ENCODE measurements around the gene TPST1. TPM values are rescaled to one million over a fixed set of nuclear protein-coding genes. Genes with fewer than 3 reads are reported as not detected.

The TPST1 gene
- total and polyA plus RNA-seq, 2 of the 8 experiments (the other 6 are each of a cell fraction or from before 2014, with no cell fraction given): 8.2 to 18.4 TPM

GRCh38 chr7:66399566-66399965, 194.4 kb downstream of the TPST1 start:
- TF ChIP-seq TAF7 (optimal IDR thresholded peaks at IDR 0.05; ENCODE audit: borderline replicate concordance, low read depth, low read length) (no peak), BRCA1 (IDR thresholded peaks at IDR 0.05; ENCODE audit: low read depth, low read length) (no peak), ATF2 (IDR thresholded peaks at IDR 0.05; ENCODE audit: low read length) (no peak), SIRT6 (IDR thresholded peaks at IDR 0.05; ENCODE audit: low read length) (no peak)
- Histone ChIP-seq H3K27me3 (replicated peaks in 1 of 4; ENCODE audit: control insufficient read depth in 3 of 4, extremely low read depth in 1 of 4, insufficient read depth in 3 of 4, low read length in 3 of 4) (no peaks in the 10 kb centered on the region), H2BK5ac (ENCODE audit: low read depth, low read length) (no peak overlapping the region), H3K23me2 (ENCODE audit: low read depth, low read length) (no peaks in the 10 kb centered on the region), H3K4ac (replicated peaks; ENCODE audit: insufficient read length, low read depth, low read length) (no peak overlapping the region), H4K20me1 (replicated peaks in 1 of 2; ENCODE audit: control insufficient read depth in 1 of 2, insufficient read depth in 2 of 2, low read length in 2 of 2) (no peaks in the 10 kb centered on the region), H3K4me2 (ENCODE audit: insufficient read depth in 1 of 2, low read depth in 2 of 2, low read length in 2 of 2) (no peak overlapping the region), H2AK5ac (ENCODE audit: low read depth, low read length) (no peak overlapping the region), H3K14ac (ENCODE audit: insufficient read length) (no peak overlapping the region), H4K8ac (ENCODE audit: extremely low read depth, insufficient read depth, low read length) (no peak overlapping the region), H3K4me3 (ENCODE audit: extremely low read depth in 1 of 4, insufficient read depth in 2 of 4, low read depth in 3 of 4, low read length in 4 of 4) (no peak overlapping the region), H3K36me3 (ENCODE audit: control insufficient read depth in 2 of 4, insufficient read depth in 4 of 4, low read length in 3 of 4) (no peaks in the 10 kb centered on the region), H3K79me1 (ENCODE audit: low read depth, low read length) (no peaks in the 10 kb centered on the region), H3K4me1 (replicated peaks in 1 of 4; ENCODE audit: control insufficient read depth in 3 of 4, insufficient read depth in 4 of 4, low read length in 3 of 4) (no peaks in the 10 kb centered on the region), H2BK12ac (ENCODE audit: low read depth, low read length) (no peak overlapping the region), H3K79me2 (ENCODE audit: control insufficient read depth in 1 of 2, insufficient read depth in 2 of 2, low read length in 2 of 2) (no peaks in the 10 kb centered on the region), H3K23ac (ENCODE audit: insufficient read length) (no peak overlapping the region), H3K9me3 (ENCODE audit: insufficient read depth in 2 of 2, low read depth in 1 of 2, low read length in 1 of 2) (no peaks in the 10 kb centered on the region), H2BK15ac (ENCODE audit: low read length) (no peak overlapping the region), H3K56ac (replicated peaks; ENCODE audit: insufficient read length, low read depth, low read length) (no peak overlapping the region), H2BK20ac (ENCODE audit: low read length) (no peak overlapping the region), H3K18ac (ENCODE audit: extremely low read depth, low read length) (no peak overlapping the region), H2AFZ (ENCODE audit: low read length) (no peak overlapping the region), H3K9ac (replicated peaks in 1 of 4; ENCODE audit: extremely low read depth in 1 of 4, low read depth in 3 of 4, low read length in 3 of 4) (no peak overlapping the region), H4K91ac (replicated peaks; ENCODE audit: insufficient read length, low read length) (no peak overlapping the region), H4K5ac (ENCODE audit: insufficient read length, low read depth, low read length) (no peak overlapping the region), H3K27ac (ENCODE audit: low read depth, low read length) (no peak overlapping the region), H2BK120ac (replicated peaks; ENCODE audit: low read depth, low read length) (no peak overlapping the region)
- ChIA-PET POLR2A (ENCODE audit: partially characterized antibody) (no interaction called here), CTCF (ENCODE audit: partially characterized antibody) (interaction anchor here (1.5 kb wide), 1 partner anchor 14 kb away, joined by 6 read pairs; no protein-coding TSS in a partner anchor)
- DNase-seq (ENCODE audit: low read depth in 1 of 2, low spot score in 2 of 2) (no peak), FAIRE-seq (no peak)

All from H1 (cell line).